GM12892 (cell line): ENCODE data around the gene KCNH4.
A peak's percentile ranks its signal among the peaks of the same experiment; 100 is the strongest.

ENCODE experiments used
- DNase-seq: peaks from one replicate; pipeline ENCODE4 v3.0.0; 2011; ENCODE audit not compliant: insufficient read length
- FAIRE-seq: peaks from 2 replicates; lab custom pipeline; 2011; peaks lifted over from hg19 to GRCh38; lab: Jason Lieb, UNC
- POLR2A ChIP-seq: IDR thresholded peaks from 2 replicates; pipeline ENCODE4 v1.6.1; 2011; ENCODE audit warnings: low read depth, low read length, control low read depth
- POLR2AphosphoS5 ChIP-seq: IDR thresholded peaks from 2 replicates; pipeline ENCODE4 v1.6.1; 2011; ENCODE audit warnings: low read depth, low read length, control low read depth
- TAF1 ChIP-seq: IDR thresholded peaks from 2 replicates; pipeline ENCODE4 v1.6.1; 2011; ENCODE audit warnings: low read depth, mild to moderate bottlenecking, control low read depth, low read length, borderline replicate concordance

KCNH4 gene

GRCh38 chr17:42138749-42139492 is 42.0 kb downstream of the KCNH4 start:
- FAIRE-seq, result no peak
- no peak for DNase-seq
- no peak for TF ChIP-seq POLR2AphosphoS5

GRCh38 chr17:42136654-42137051 is 44.3 kb downstream of the KCNH4 start:
- TF ChIP-seq TAF1 (no peak), POLR2AphosphoS5 (no peak), POLR2A (no peak)
- no peak for DNase-seq
- FAIRE-seq, result no peak

- FAIRE-seq (peak; percentile 9), DNase-seq (no peak)
- TF ChIP-seq TAF1, result no peak
- TF ChIP-seq POLR2AphosphoS5, result no peak
- no peak for TF ChIP-seq POLR2A
These were observed 45.0 kb downstream of the KCNH4 start for GRCh38 chr17:42135664-42136653.

GRCh38 chr17:42135151-42135550 is 45.8 kb downstream of the KCNH4 start:
- TF ChIP-seq TAF1 (no peak), POLR2AphosphoS5 (no peak), POLR2A (no peak)
- DNase-seq, result no peak
- no peak for FAIRE-seq

- FAIRE-seq (peak; percentile 86), DNase-seq (peak; percentile 59)
- TF ChIP-seq TAF1 (no peak), POLR2AphosphoS5 (peak; percentile 20; the same call in 1 of the 2 replicates), POLR2A (no peak)
These were observed 47.4 kb downstream of the KCNH4 start for GRCh38 chr17:42133461-42134041.

GRCh38 chr17:42132941-42133340 is 48.0 kb downstream of the KCNH4 start:
- FAIRE-seq, result no peak
- no peak for DNase-seq
- TF ChIP-seq POLR2AphosphoS5 (no peak), TAF1 (no peak), POLR2A (no peak)

GRCh38 chr17:42131981-42132432 is 48.9 kb downstream of the KCNH4 start:
- DNase-seq (no peak), FAIRE-seq (no peak)
- no peak for TF ChIP-seq POLR2AphosphoS5
- no peak for TF ChIP-seq POLR2A
- TF ChIP-seq TAF1, result no peak

GRCh38 chr17:42131232-42131631 is 49.7 kb downstream of the KCNH4 start:
- TF ChIP-seq TAF1 (no peak), POLR2AphosphoS5 (no peak), POLR2A (no peak)
- DNase-seq (no peak), FAIRE-seq (no peak)

- TF ChIP-seq POLR2A (no peak), POLR2AphosphoS5 (no peak), TAF1 (no peak)
- DNase-seq, result no peak
- FAIRE-seq, result no peak
These were observed 50.5 kb downstream of the KCNH4 start for GRCh38 chr17:42130310-42130936.

GRCh38 chr17:42129109-42129837 is 51.7 kb downstream of the KCNH4 start:
- no peak for TF ChIP-seq POLR2A
- TF ChIP-seq POLR2AphosphoS5, result no peak
- no peak for TF ChIP-seq TAF1
- FAIRE-seq, result no peak
- DNase-seq, result no peak
